HL-60 (cell line): Measurements from ENCODE around the gene COA5.

ENCODE experiments used
- DNase-seq, 2 experiments: peaks; one replicate each; pipeline ENCODE4 v3.0.0-alpha.2; 2010 to 2020; ENCODE audit warnings: low read depth in 1 of 2, low spot score in 1 of 2
- H3K27ac ChIP-seq: fragments of 250-450 bp; sonication (Bioruptor Pico); replicated peaks from 2 replicates; pipeline ENCODE4 v1.5.1; 2020; ENCODE audit warnings: mild to moderate bottlenecking, moderate library complexity
- H3K27me3 ChIP-seq: fragments of 250-450 bp; sonication (Bioruptor Pico); 2 replicates; pipeline ENCODE4 v1.5.1; 2021; ENCODE audit warnings: mild to moderate bottlenecking, moderate library complexity; ENCODE audit not compliant: insufficient read depth, poor library complexity, severe bottlenecking
- H3K4me3 ChIP-seq: replicated peaks from 2 replicates; pipeline ENCODE4 v1.5.1; 2011; ENCODE audit warnings: mild to moderate bottlenecking, control low read depth, low read length; ENCODE audit not compliant: insufficient read depth
- GABPA ChIP-seq: IDR thresholded peaks from 2 replicates; pipeline ENCODE4 v1.6.1; 2012; ENCODE audit warnings: low read depth
- POLR2AphosphoS5 ChIP-seq: IDR thresholded peaks from 2 replicates; pipeline ENCODE4 v1.6.1; 2012; ENCODE audit warnings: low read depth
- SPI1 ChIP-seq: IDR thresholded peaks from 2 replicates; pipeline ENCODE4 v1.6.1; 2012; ENCODE audit warnings: low read depth, mild to moderate bottlenecking, borderline replicate concordance
- TF ChIP-seq, protein P1 (sequence below): IDR thresholded peaks from one replicate; pipeline ENCODE4 v1.5.1; 2011; ENCODE audit warnings: low read length, control low read depth, inconsistent platforms; ENCODE audit not compliant: insufficient read depth
- TF ChIP-seq, protein P2 (sequence below): IDR thresholded peaks from 2 replicates; pipeline ENCODE4 v1.6.1; 2012; ENCODE audit warnings: low read depth; ENCODE audit not compliant: insufficient replicate concordance

The COA5 gene

DNA sequence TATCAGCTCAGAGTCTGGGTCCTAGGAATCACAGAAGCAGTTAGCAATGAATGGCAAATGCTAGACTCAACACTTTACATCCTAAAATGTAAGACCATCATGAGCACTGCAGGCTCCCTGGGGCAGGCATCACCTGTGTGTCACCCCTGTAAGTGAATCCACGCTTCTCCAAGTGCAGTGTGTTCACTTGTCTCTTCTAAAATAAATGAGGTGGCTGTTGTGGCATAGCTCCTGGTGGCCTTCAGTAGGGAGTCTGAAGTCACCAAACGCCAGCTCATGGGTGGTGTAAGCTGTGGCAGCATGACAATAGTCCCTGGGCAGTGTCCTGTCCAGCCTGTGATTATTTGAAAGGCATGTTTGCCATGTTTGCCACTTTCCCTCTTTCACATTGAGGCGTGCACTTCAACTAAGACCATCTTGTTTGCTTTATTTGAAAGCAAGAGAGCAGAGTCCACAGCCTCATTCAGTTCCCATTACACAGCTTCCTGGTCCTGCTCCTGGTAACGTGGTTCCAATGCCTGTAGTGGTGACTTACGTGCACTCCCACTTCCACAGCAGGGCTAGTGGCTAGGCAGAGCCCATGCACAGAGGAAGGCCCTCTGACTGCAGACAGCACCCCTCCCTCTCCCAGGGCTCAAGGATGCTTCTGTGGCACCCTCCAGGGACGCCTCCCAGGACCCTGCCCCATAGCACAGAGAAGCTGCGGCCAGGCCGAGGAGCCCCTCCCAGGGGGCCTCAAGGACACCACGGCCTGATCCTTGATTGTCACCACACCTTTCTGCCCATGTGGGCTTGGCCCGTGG lies 24.3 kb downstream of the COA5 start:
- TF ChIP-seq POLR2AphosphoS5, result no peak
- TF ChIP-seq, protein P1, sequence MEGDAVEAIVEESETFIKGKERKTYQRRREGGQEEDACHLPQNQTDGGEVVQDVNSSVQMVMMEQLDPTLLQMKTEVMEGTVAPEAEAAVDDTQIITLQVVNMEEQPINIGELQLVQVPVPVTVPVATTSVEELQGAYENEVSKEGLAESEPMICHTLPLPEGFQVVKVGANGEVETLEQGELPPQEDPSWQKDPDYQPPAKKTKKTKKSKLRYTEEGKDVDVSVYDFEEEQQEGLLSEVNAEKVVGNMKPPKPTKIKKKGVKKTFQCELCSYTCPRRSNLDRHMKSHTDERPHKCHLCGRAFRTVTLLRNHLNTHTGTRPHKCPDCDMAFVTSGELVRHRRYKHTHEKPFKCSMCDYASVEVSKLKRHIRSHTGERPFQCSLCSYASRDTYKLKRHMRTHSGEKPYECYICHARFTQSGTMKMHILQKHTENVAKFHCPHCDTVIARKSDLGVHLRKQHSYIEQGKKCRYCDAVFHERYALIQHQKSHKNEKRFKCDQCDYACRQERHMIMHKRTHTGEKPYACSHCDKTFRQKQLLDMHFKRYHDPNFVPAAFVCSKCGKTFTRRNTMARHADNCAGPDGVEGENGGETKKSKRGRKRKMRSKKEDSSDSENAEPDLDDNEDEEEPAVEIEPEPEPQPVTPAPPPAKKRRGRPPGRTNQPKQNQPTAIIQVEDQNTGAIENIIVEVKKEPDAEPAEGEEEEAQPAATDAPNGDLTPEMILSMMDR, result no peak
- TF ChIP-seq SPI1, result no peak
- TF ChIP-seq, protein P2, sequence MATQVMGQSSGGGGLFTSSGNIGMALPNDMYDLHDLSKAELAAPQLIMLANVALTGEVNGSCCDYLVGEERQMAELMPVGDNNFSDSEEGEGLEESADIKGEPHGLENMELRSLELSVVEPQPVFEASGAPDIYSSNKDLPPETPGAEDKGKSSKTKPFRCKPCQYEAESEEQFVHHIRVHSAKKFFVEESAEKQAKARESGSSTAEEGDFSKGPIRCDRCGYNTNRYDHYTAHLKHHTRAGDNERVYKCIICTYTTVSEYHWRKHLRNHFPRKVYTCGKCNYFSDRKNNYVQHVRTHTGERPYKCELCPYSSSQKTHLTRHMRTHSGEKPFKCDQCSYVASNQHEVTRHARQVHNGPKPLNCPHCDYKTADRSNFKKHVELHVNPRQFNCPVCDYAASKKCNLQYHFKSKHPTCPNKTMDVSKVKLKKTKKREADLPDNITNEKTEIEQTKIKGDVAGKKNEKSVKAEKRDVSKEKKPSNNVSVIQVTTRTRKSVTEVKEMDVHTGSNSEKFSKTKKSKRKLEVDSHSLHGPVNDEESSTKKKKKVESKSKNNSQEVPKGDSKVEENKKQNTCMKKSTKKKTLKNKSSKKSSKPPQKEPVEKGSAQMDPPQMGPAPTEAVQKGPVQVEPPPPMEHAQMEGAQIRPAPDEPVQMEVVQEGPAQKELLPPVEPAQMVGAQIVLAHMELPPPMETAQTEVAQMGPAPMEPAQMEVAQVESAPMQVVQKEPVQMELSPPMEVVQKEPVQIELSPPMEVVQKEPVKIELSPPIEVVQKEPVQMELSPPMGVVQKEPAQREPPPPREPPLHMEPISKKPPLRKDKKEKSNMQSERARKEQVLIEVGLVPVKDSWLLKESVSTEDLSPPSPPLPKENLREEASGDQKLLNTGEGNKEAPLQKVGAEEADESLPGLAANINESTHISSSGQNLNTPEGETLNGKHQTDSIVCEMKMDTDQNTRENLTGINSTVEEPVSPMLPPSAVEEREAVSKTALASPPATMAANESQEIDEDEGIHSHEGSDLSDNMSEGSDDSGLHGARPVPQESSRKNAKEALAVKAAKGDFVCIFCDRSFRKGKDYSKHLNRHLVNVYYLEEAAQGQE, result no peak
- no peak for TF ChIP-seq GABPA
- Histone ChIP-seq H3K27me3 (no peaks in the 10 kb centered on the region), H3K4me3 (no peak overlapping the region), H3K27ac (no peak overlapping the region)
- no peak for DNase-seq

DNA sequence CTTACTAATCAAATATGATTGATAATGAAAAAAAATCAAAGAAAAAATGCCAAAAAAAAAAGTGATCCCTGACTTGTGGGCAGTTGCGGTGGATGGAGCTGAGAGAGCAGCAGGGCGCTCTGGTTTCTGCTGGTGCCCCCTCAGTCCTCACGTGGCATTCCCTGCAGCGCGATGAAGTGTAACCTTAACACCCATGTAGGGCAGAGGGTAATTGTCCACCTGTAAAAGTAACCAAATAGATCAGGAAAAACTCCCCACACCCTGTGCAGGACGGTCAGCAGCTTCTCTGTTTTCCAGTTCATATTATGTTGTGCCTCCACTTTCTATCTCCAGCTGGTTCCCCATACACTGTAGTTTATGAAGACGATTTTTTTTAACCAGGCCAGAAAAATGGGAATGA lies 25.0 kb downstream of the COA5 start:
- Histone ChIP-seq H3K4me3 (no peak overlapping the region), H3K27ac (no peak overlapping the region), H3K27me3 (no peaks in the 10 kb centered on the region)
- TF ChIP-seq GABPA, result no peak
- TF ChIP-seq, protein P2, result no peak
- no peak for TF ChIP-seq POLR2AphosphoS5
- TF ChIP-seq, protein P1, result no peak
- TF ChIP-seq SPI1, result no peak
- DNase-seq, result no peak

DNA sequence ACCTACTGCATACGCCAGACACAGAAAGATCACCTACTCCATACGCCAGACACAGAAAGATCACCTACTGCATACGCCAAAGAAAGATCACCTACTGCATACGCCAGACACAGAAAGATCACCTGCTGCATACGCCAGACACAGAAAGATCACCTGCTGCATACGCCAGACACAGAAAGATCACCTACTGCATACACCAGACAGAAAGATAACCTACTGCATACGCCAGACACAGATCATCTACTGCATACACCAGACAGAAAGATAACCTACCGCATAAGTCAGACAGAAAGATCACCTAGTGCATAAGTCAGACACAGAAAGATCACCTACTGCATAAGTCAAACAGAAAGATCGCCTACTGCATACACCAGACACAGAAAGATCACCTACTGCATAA lies 25.8 kb downstream of the COA5 start:
- no peak for DNase-seq
- Histone ChIP-seq H3K27ac (no peak overlapping the region), H3K27me3 (no peaks in the 10 kb centered on the region), H3K4me3 (no peak overlapping the region)
- TF ChIP-seq POLR2AphosphoS5 (no peak), SPI1 (no peak), GABPA (no peak)
- TF ChIP-seq, protein P1, result no peak
- TF ChIP-seq, protein P2, result no peak
